ENCODE results near the gene GRWD1. TPM values are rescaled to one million over a fixed set of nuclear protein-coding genes. Genes with fewer than 3 reads are reported as not detected.

The GRWD1 gene
- total and polyA plus RNA-seq, 2 donors (not counting 1 experiment from before 2014, with no cell fraction given), result 10.6 to 40.7 TPM

GRCh38 chr19:48493718-48494401, 48.1 kb downstream of the GRWD1 start:
- Histone ChIP-seq H3K4me2 (replicated peaks; ENCODE audit: low read depth, low read length, poor library complexity, severe bottlenecking) (peak overlapping the region; percentile 91), H3K27me3 (replicated peaks in 1 of 4; ENCODE audit: control extremely low read depth in 1 of 4, control insufficient read depth in 3 of 4, insufficient read depth in 4 of 4, low read length in 3 of 4) (peaks cover 0 to 62% (median 29%) of the 10 kb centered on the region in 4 experiments), H3K4me3 (ENCODE audit: control extremely low read depth in 1 of 5, extremely low read depth in 1 of 5, insufficient read depth in 1 of 5, low read depth in 2 of 5, low read length in 4 of 5) (peak overlapping the region in 4 of 5 experiments; percentile 22 to 56 (median 48)), H3K27ac (ENCODE audit: low read length in 2 of 2) (no peak overlapping the region), H3K9me3 (ENCODE audit: control extremely low read depth in 1 of 3, control insufficient read depth in 2 of 3, insufficient read depth in 1 of 3, low read length in 2 of 3) (peaks cover 0 to 34% (median 0%) of the 10 kb centered on the region in 3 donors), H3K79me2 (ENCODE audit: control insufficient read depth, insufficient read depth, low read length) (no peaks in the 10 kb centered on the region), H3K9ac (ENCODE audit: low read length) (peak overlapping the region; percentile 53), H3K4me1 (ENCODE audit: control insufficient read depth in 2 of 2, insufficient read depth in 2 of 2, low read length in 2 of 2) (peaks cover 54 to 57% of the 10 kb centered on the region in 2 donors), H2AFZ (ENCODE audit: insufficient read depth, low read depth, low read length, poor library complexity, severe bottlenecking) (peak overlapping the region; percentile 69), H4K20me1 (ENCODE audit: control insufficient read depth, insufficient read depth, low read length, poor library complexity, severe bottlenecking) (peaks cover 6% of the 10 kb centered on the region), H3K36me3 (replicated peaks in 1 of 2; ENCODE audit: control extremely low read depth in 1 of 2, control insufficient read depth in 1 of 2, extremely low read depth in 1 of 2, insufficient read depth in 2 of 2, low read length in 1 of 2) (no peaks in the 10 kb centered on the region)
- ChIA-PET CTCF (interaction anchor here (0.6 to 3.0 kb wide), 4 partner anchors 12 to 102 kb away, joined by 3 to 12 read pairs (median 4); partner anchors contain the start of gene GRWD1), POLR2A (interaction anchor here (0.6 to 1.6 kb wide), 3 partner anchors 9 to 125 kb away, joined by 3 to 5 read pairs (median 4); partner anchors contain the start of genes RPL18 and SPHK2)
- TF ChIP-seq CTCF (IDR thresholded peaks at IDR 0.05) (no peak), EZH2 (IDR thresholded peaks at IDR 0.05; ENCODE audit: borderline replicate concordance, insufficient read depth, low read depth, low read length, poor library complexity, severe bottlenecking) (no peak)
- WGBS (ENCODE audit: insufficient coverage), result 6% methylated on average over 70 of the region's 70 CpGs
- intact Hi-C loops (cut with micrococcal nuclease), result loop anchor here (1.0 to 10.0 kb wide), 2 partner anchors 8 to 99 kb away; partner anchors contain the start of genes GRIN2D and KDELR1
- peak overlapping the region; percentile 80 for H3K4me3 Mint-ChIP-seq
- ATAC-seq (ENCODE audit: low read depth), result no peak
- no peak for DNase-seq
- peaks cover 35% of the 10 kb centered on the region for H3K4me1 Mint-ChIP-seq
- H3K27me3 Mint-ChIP-seq, result peaks cover 33% of the 10 kb centered on the region
- H3K9me3 Mint-ChIP-seq (ENCODE audit: insufficient read depth), result no peaks in the 10 kb centered on the region
- H3K27ac Mint-ChIP-seq, result peak overlapping the region; percentile 32

GRCh38 chr19:48495396-48495795, 49.6 kb downstream of the GRWD1 start:
- intact Hi-C loops (cut with micrococcal nuclease), result loop anchor here (10.0 kb wide), 1 partner anchor 101 kb away; the partner anchor contains the start of genes GRIN2D and KDELR1
- no peaks in the 10 kb centered on the region for H3K79me2 ChIP-seq (ENCODE audit: control insufficient read depth, insufficient read depth, low read length)
- H3K27ac ChIP-seq (ENCODE audit: low read length in 2 of 2), result no peak overlapping the region
- no peaks in the 10 kb centered on the region for H3K9me3 Mint-ChIP-seq (ENCODE audit: insufficient read depth)
- peaks cover 0 to 72% (median 32%) of the 10 kb centered on the region in 4 experiments for H3K27me3 ChIP-seq (replicated peaks in 1 of 4; ENCODE audit: control extremely low read depth in 1 of 4, control insufficient read depth in 3 of 4, insufficient read depth in 4 of 4, low read length in 3 of 4)
- H3K4me3 ChIP-seq (ENCODE audit: control extremely low read depth in 1 of 5, extremely low read depth in 1 of 5, insufficient read depth in 1 of 5, low read depth in 2 of 5, low read length in 4 of 5), result no peak overlapping the region
- H3K27ac Mint-ChIP-seq, result no peak overlapping the region
- POLR2A ChIA-PET, result interaction anchor here (0.7 kb wide), 1 partner anchor 470 kb away, joined by 4 read pairs; no protein-coding TSS in a partner anchor
- 77% methylated on average over 4 of the region's 6 CpGs for WGBS (ENCODE audit: insufficient coverage)
- peaks cover 6% of the 10 kb centered on the region for H4K20me1 ChIP-seq (ENCODE audit: control insufficient read depth, insufficient read depth, low read length, poor library complexity, severe bottlenecking)
- no peak overlapping the region for H3K4me2 ChIP-seq (replicated peaks; ENCODE audit: low read depth, low read length, poor library complexity, severe bottlenecking)
- peak overlapping the region; percentile 44 for H3K4me3 Mint-ChIP-seq
- H3K4me1 ChIP-seq (ENCODE audit: control insufficient read depth in 2 of 2, insufficient read depth in 2 of 2, low read length in 2 of 2), result peaks cover 47 to 49% of the 10 kb centered on the region in 2 donors
- peaks cover 33% of the 10 kb centered on the region for H3K27me3 Mint-ChIP-seq
- H3K9me3 ChIP-seq (ENCODE audit: control extremely low read depth in 1 of 3, control insufficient read depth in 2 of 3, insufficient read depth in 1 of 3, low read length in 2 of 3), result peaks cover 0 to 34% (median 0%) of the 10 kb centered on the region in 3 donors
- peaks cover 29% of the 10 kb centered on the region for H3K4me1 Mint-ChIP-seq
- CTCF ChIA-PET, result interaction anchor here (2.5 kb wide), 1 partner anchor 89 kb away, joined by 8 read pairs; no protein-coding TSS in a partner anchor
- no peak overlapping the region for H2AFZ ChIP-seq (ENCODE audit: insufficient read depth, low read depth, low read length, poor library complexity, severe bottlenecking)
- H3K36me3 ChIP-seq (replicated peaks in 1 of 2; ENCODE audit: control extremely low read depth in 1 of 2, control insufficient read depth in 1 of 2, extremely low read depth in 1 of 2, insufficient read depth in 2 of 2, low read length in 1 of 2), result no peaks in the 10 kb centered on the region
- TF ChIP-seq EZH2 (IDR thresholded peaks at IDR 0.05; ENCODE audit: borderline replicate concordance, insufficient read depth, low read depth, low read length, poor library complexity, severe bottlenecking) (no peak), CTCF (IDR thresholded peaks at IDR 0.05) (no peak)
- DNase-seq (no peak), ATAC-seq (ENCODE audit: low read depth) (no peak)
- H3K9ac ChIP-seq (ENCODE audit: low read length), result no peak overlapping the region

All from B cell (primary cell).